Measurements from ENCODE around the gene TMEM167B.

DNA sequence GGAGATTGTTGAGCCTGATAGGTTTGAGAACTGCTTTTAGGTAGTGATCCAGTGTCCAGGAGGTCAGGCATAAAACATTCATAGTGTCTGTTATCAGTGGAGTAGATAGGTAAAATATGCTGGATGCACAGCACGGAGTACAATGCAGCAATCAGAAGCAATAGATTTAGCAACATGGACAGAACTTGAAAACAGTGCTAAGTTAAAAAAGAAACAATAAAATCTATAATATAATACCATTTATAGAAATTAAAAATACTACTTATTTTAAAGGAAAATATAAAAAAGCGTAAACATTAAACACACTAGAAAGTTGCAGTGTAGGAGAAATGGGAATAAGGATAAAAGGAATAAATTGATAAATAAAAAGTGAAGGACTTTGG is 11.3 kb upstream of the TMEM167B start:
- TF ChIP-seq CTCF (IDR thresholded peaks at IDR 0.05) (no peak), POLR2A (IDR thresholded peaks at IDR 0.05) (no peak), POLR2AphosphoS5 (IDR thresholded peaks at IDR 0.05) (no peak)
